Psoas muscle (tissue), 8 donors: ENCODE data around the gene GPR161. TPM values are rescaled to one million over a fixed set of nuclear protein-coding genes. Genes with fewer than 3 reads are reported as not detected.

ENCODE experiments used
- ATAC-seq, 4 donors: fragments of 200-7000 bp; cut with Tn5 transposase; one replicate each; pipeline ENCODE4 v1.9.1; 2020; ENCODE audit warnings: moderate library complexity in 3 of 4, mild to moderate bottlenecking in 2 of 4
- DNase-seq, 2 donors: peaks; one replicate each; pipeline ENCODE4 v3.0.0-alpha.2; 2020
- H3K27ac ChIP-seq: fragments of 200-600 bp; one replicate; pipeline ENCODE4 v1.8.0; 2022
- H3K27me3 ChIP-seq, 3 donors: fragments of 200-600 bp in 1 of 3; one replicate each; pipeline versions ENCODE4 v1.6.1 to v1.8.0; 2013 to 2022; ENCODE audit warnings: low read length in 2 of 3, mild to moderate bottlenecking in 2 of 3, moderate library complexity in 1 of 3; ENCODE audit not compliant: insufficient read depth in 3 of 3
- H3K36me3 ChIP-seq, 2 donors: fragments of 200-600 bp in 1 of 2; one replicate each; pipeline versions ENCODE4 v1.6.1 to v1.8.0; 2013 to 2022; ENCODE audit warnings: low read depth in 1 of 2, mild to moderate bottlenecking in 1 of 2, moderate library complexity in 1 of 2; ENCODE audit not compliant: insufficient read depth in 1 of 2
- H3K4me1 ChIP-seq: fragments of 200-600 bp; one replicate; pipeline ENCODE4 v1.8.0; 2022
- H3K4me3 ChIP-seq: fragments of 200-600 bp; one replicate; pipeline ENCODE4 v1.8.0; 2022; ENCODE audit warnings: mild to moderate bottlenecking
- H3K9me3 ChIP-seq: fragments of 200-600 bp; one replicate; pipeline ENCODE4 v1.8.0; 2022
- CTCF ChIP-seq: fragments of 200-600 bp; IDR thresholded peaks from one replicate; pipeline ENCODE4 v1.8.0; 2022; ENCODE audit warnings: antibody characterized with exemption
- WGBS, 3 donors: extraction: QIAGEN DNeasy Blood & Tissue Kit; methylation state at CpG; one replicate each; pipeline versions ENCODE4 v1.1.6 to v1.1.7; 2013; 5-methylcytosine and 5-hydroxymethylcytosine counted together
- intact Hi-C, 2 donors: fragments of 100-400 bp; cut with DNase I; formaldehyde crosslinking; loops; one replicate each; pipeline versions ENCODE4 v1.11.0 to v1.14.2; 2022
- polyA plus RNA-seq, 3 donors: library from polyadenylated mRNA; stranded (reverse); fragments of 200-250 nt; gene quantifications; one replicate each; pipeline ENCODE4 v1.2.3, GENCODE V29; 2013
- total RNA-seq, 4 donors: library from RNA; stranded (reverse); fragmentation: NEBNext Ultra II Directional in 2 of 4; extraction: Animal tissue kit (Norgen Biotek cat#: 25700) in 2 of 4; gene quantifications; one replicate each; pipeline versions ENCODE4 v1.2.1 to v1.2.4, GENCODE V29; 2021 to 2023
- donor health status: healthy with polysubstance abuse.
- donor health status: DM: no; HTN: no; CAD: no; lungs with moderate emphysema.
- donor health status: Bipolar disorder and iron deficiency.
- donor health status: healthy.
- donor health status: DM: yes; HTN: yes; CAD: no.
- donor health status: DM: no; HTN: no; CAD: no.
- donor health status: DM: no; HTN: no; CAD: no.
- donor health status: DM: yes; HTN: yes; CAD: no.

The GPR161 gene
- total and polyA plus RNA-seq, 7 donors, result 0.38 to 2.6 (median 0.67) TPM

- no peak for DNase-seq
- Histone ChIP-seq H3K27me3 (peaks cover 0 to 27% (median 0%) of the 10 kb centered on the region in 3 donors), H3K36me3 (no peaks in the 10 kb centered on the region), H3K4me1 (peaks cover 9% of the 10 kb centered on the region), H3K9me3 (no peaks in the 10 kb centered on the region), H3K27ac (no peak overlapping the region), H3K4me3 (no peak overlapping the region)
- intact Hi-C loops, result no loop called here
- TF ChIP-seq CTCF, result no peak
- ATAC-seq, result no peak
- WGBS, 3 donors, result 65 to 82% (median 68%) methylated on average over 1 of the region's 1 CpG
Measured at GRCh38 chr1:168134132-168134531, 2.6 kb downstream of the GPR161 start.

DNA sequence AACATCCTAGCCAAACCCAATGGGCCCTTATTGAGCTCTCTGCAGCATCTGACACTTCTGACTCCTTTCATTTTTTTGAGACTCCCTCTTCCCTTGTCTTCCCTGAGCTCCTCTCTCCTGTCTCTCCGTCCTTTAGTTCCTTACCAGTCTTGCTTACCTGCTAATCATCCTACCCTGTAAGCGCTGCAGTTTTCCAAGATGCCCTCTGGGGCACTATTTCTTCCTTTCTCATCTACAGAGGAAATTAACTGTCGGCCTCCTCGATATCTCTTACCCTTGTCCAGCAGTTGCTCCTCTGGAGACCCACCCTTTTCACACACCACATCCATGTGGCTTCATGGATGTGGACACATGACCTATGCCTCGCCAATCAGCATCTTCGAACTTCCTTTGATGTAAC, 6.8 kb downstream of the GPR161 start:
- no peak for ATAC-seq
- Histone ChIP-seq H3K36me3 (no peaks in the 10 kb centered on the region), H3K9me3 (no peaks in the 10 kb centered on the region), H3K27me3 (peaks cover 0 to 25% (median 0%) of the 10 kb centered on the region in 3 donors), H3K27ac (no peak overlapping the region), H3K4me1 (no peaks in the 10 kb centered on the region), H3K4me3 (no peak overlapping the region)
- intact Hi-C loops, result no loop called here
- WGBS, 3 donors, result 90 to 93% (median 90%) methylated on average over 6 of the region's 6 CpGs
- no peak for DNase-seq
- no peak for TF ChIP-seq CTCF

DNA sequence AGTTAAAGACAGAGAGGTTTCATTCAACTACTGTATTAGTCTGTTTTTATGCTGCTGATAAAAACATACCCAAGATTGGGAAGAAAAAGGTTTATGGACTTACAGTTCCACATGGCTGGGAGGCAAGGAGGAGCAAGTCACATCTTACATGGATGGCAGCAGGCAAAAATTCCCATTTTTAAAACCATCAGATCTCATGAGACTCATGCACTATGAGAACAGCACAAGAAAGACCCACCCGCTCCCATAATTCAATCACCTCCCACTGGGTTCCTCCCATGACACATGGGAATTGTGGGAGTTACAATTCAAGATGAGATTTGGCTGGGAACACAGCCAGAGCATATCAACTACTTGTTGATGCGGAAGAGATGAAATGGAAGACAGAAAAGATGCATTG, 9.2 kb downstream of the GPR161 start:
- H3K9me3 ChIP-seq, result no peaks in the 10 kb centered on the region
- no peaks in the 10 kb centered on the region for H3K4me1 ChIP-seq
- no peak for TF ChIP-seq CTCF
- peaks cover 0 to 4% (median 1%) of the 10 kb centered on the region in 3 donors for H3K27me3 ChIP-seq
- H3K36me3 ChIP-seq, result no peaks in the 10 kb centered on the region
- WGBS, 3 donors, result 88 to 97% (median 93%) methylated on average over 2 of the region's 2 CpGs
- no peak overlapping the region for H3K27ac ChIP-seq
- intact Hi-C loops, result no loop called here
- ATAC-seq (no peak), DNase-seq (no peak)
- no peak overlapping the region for H3K4me3 ChIP-seq

DNA sequence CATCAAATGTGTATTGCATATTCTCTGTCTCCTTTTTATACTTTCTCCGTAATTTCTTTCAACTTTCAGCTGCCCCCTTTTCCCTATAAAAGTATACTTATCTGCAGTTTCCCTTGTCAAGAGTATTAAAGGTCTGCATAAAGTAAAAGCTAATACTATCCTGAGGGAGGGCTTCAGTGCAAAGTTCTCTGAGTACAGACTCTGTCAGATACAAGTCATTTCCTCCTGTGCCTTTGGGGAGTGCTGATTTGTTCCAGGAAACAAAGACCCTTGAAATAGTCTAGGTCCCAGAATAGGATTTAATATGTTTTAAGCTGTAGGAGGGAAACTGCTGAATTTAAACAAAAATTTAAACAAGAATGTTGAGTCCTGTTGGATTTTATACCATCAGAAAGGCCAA, 11.7 kb downstream of the GPR161 start:
- Histone ChIP-seq H3K27me3 (peaks cover 0 to 1% (median 0%) of the 10 kb centered on the region in 3 donors), H3K4me3 (no peak overlapping the region), H3K36me3 (no peaks in the 10 kb centered on the region), H3K9me3 (no peaks in the 10 kb centered on the region), H3K4me1 (no peaks in the 10 kb centered on the region), H3K27ac (no peak overlapping the region)
- TF ChIP-seq CTCF, result no peak
- intact Hi-C loops, result no loop called here
- WGBS, 3 donors, result 89 to 95% (median 90%) methylated on average over 1 of the region's 1 CpG
- DNase-seq, result no peak
- ATAC-seq, result no peak

GRCh38 chr1:168121401-168122011, 15.2 kb downstream of the GPR161 start:
- WGBS, 3 donors, result 18 to 32% (median 21%) methylated on average over 7 of the region's 7 CpGs
- Histone ChIP-seq H3K27ac (no peak overlapping the region), H3K27me3 (peaks cover 0 to 3% (median 1%) of the 10 kb centered on the region in 3 donors), H3K9me3 (no peaks in the 10 kb centered on the region), H3K36me3 (no peaks in the 10 kb centered on the region), H3K4me1 (no peaks in the 10 kb centered on the region), H3K4me3 (no peak overlapping the region)
- ATAC-seq, result peak; percentile 42 to 77 (median 64)
- no peak for TF ChIP-seq CTCF
- intact Hi-C loops, result no loop called here
- peak; percentile 72 to 84 for DNase-seq
